Stromal cell of bone marrow (primary cell): Measurements from ENCODE around the gene EHMT1.
A peak's percentile ranks its signal among the peaks of the same experiment; 100 is the strongest.

Experiments
- DNase-seq: peaks from one replicate; pipeline ENCODE4 v3.0.0-alpha.2; 2012; ENCODE audit warnings: low read depth

The EHMT1 gene

GRCh38 chr9:137647096-137647714 lies 28.4 kb downstream of the EHMT1 start:
- DNase-seq, result no peak

- peak; percentile 32 for DNase-seq
Observed at GRCh38 chr9:137648396-137648795, 29.6 kb downstream of the EHMT1 start.

- DNase-seq, result no peak
Observed at GRCh38 chr9:137649553-137649952, 30.7 kb downstream of the EHMT1 start.

GRCh38 chr9:137650259-137650658 lies 31.5 kb downstream of the EHMT1 start:
- no peak for DNase-seq

- no peak for DNase-seq
Observed at GRCh38 chr9:137650779-137651178, 32.0 kb downstream of the EHMT1 start.

- DNase-seq, result no peak
Observed at GRCh38 chr9:137656416-137656815, 37.6 kb downstream of the EHMT1 start.

- no peak for DNase-seq
Observed at GRCh38 chr9:137657606-137658005, 38.8 kb downstream of the EHMT1 start.

- DNase-seq, result no peak
Observed at GRCh38 chr9:137658781-137659180, 40.0 kb downstream of the EHMT1 start.

- no peak for DNase-seq
Observed at GRCh38 chr9:137660144-137660543, 41.3 kb downstream of the EHMT1 start.

GRCh38 chr9:137663584-137663983 lies 44.8 kb downstream of the EHMT1 start:
- DNase-seq, result no peak

GRCh38 chr9:137664676-137665075 lies 45.9 kb downstream of the EHMT1 start:
- DNase-seq, result no peak

GRCh38 chr9:137665226-137665625 lies 46.4 kb downstream of the EHMT1 start:
- DNase-seq, result no peak

- DNase-seq, result no peak
Observed at GRCh38 chr9:137665697-137666512, 47.1 kb downstream of the EHMT1 start.

GRCh38 chr9:137666513-137666822 lies 47.7 kb downstream of the EHMT1 start:
- no peak for DNase-seq

GRCh38 chr9:137666955-137667670 lies 48.3 kb downstream of the EHMT1 start:
- no peak for DNase-seq

- no peak for DNase-seq
Observed at GRCh38 chr9:137668203-137668602, 49.4 kb downstream of the EHMT1 start.

- DNase-seq, result no peak
Observed at GRCh38 chr9:137669261-137669672, 50.5 kb downstream of the EHMT1 start.

GRCh38 chr9:137670391-137671195 lies 51.8 kb downstream of the EHMT1 start:
- no peak for DNase-seq

- no peak for DNase-seq
Observed at GRCh38 chr9:137671196-137671538, 52.4 kb downstream of the EHMT1 start.

GRCh38 chr9:137671721-137672120 lies 52.9 kb downstream of the EHMT1 start:
- DNase-seq, result no peak

GRCh38 chr9:137672907-137673791 lies 54.3 kb downstream of the EHMT1 start:
- DNase-seq, result peak; percentile 43
